PC-9 (cell line): ENCODE results near the gene DNMT3A. TPM values are rescaled to one million over a fixed set of nuclear protein-coding genes. Genes with fewer than 3 reads are reported as not detected.
A peak's percentile ranks its signal among the peaks of the same experiment; 100 is the strongest.

ENCODE experiments used
- BruUV-seq: library from RNA; stranded (reverse); fragments of 400-500 nt; replicated peaks from 2 replicates; lab custom pipeline; 2021; lab: Mats Ljungman, UMichigan
- CTCF ChIA-PET: fragments of 300-600 bp; sonication (Branson Sonifier 250); formaldehyde crosslinking; loops from one replicate; lab custom pipeline; 2022; ENCODE audit warnings: antibody characterized with exemption; lab: Charles Lee
- POLR2A ChIA-PET: fragments of 300-600 bp; sonication (Branson Sonifier 250); formaldehyde crosslinking; loops from one replicate; lab custom pipeline; 2022; ENCODE audit warnings: antibody characterized with exemption; ENCODE audit not compliant: unreplicated experiment; lab: Charles Lee
- DNase-seq, 2 experiments: peaks; one replicate each; pipeline versions ENCODE4 v3.0.0 to v3.0.0-alpha.2; 2015 to 2022; ENCODE audit warnings: mixed read lengths in 1 of 2
- H2AFZ ChIP-seq: fragments of 200-600 bp; sonication (generic); 2 replicates; pipeline ENCODE4 v1.8.1; 2017; ENCODE audit warnings: antibody characterized with exemption
- H3F3A ChIP-seq: fragments of 200-600 bp; sonication (generic); 2 replicates; pipeline ENCODE4 v1.8.1; 2017; ENCODE audit warnings: antibody characterized with exemption, mild to moderate bottlenecking, low read depth; ENCODE audit not compliant: insufficient read depth
- H3K27ac ChIP-seq: fragments of 200-600 bp; sonication (generic); 2 replicates; pipeline ENCODE4 v1.6.1; 2016; ENCODE audit warnings: mixed run types
- H3K27me3 ChIP-seq: fragments of 200-600 bp; sonication (generic); 2 replicates; pipeline ENCODE4 v1.6.1; 2016; ENCODE audit warnings: low read depth, mixed run types; ENCODE audit not compliant: insufficient read depth
- H3K36me3 ChIP-seq: fragments of 200-600 bp; sonication (generic); 2 replicates; pipeline ENCODE4 v1.6.1; 2016; ENCODE audit warnings: low read depth, mixed run types
- H3K4me1 ChIP-seq: fragments of 200-600 bp; sonication (generic); replicated peaks from 2 replicates; pipeline ENCODE4 v1.6.1; 2016; ENCODE audit warnings: mixed run types; ENCODE audit not compliant: insufficient read depth
- H3K4me2 ChIP-seq: fragments of 200-600 bp; sonication (generic); 2 replicates; pipeline ENCODE4 v1.6.1; 2017; ENCODE audit warnings: mixed run types
- H3K4me3 ChIP-seq: fragments of 200-600 bp; sonication (generic); 2 replicates; pipeline ENCODE4 v1.6.1; 2016; ENCODE audit warnings: mixed run types
- H3K79me2 ChIP-seq: fragments of 200-600 bp; sonication (generic); 2 replicates; pipeline ENCODE4 v1.6.1; 2017; ENCODE audit warnings: low read depth, mixed run types
- H3K9me2 ChIP-seq: fragments of 200-600 bp; sonication (generic); 2 replicates; pipeline ENCODE4 v1.8.1; 2017; ENCODE audit warnings: mild to moderate bottlenecking; ENCODE audit not compliant: insufficient read depth
- H3K9me3 ChIP-seq: fragments of 200-600 bp; sonication (generic); 2 replicates; pipeline ENCODE4 v1.8.1; 2016; ENCODE audit warnings: low read depth; ENCODE audit not compliant: insufficient read depth
- H4K20me1 ChIP-seq: fragments of 200-600 bp; sonication (generic); 2 replicates; pipeline ENCODE4 v1.8.1; 2017; ENCODE audit not compliant: insufficient read depth
- CTCF ChIP-seq: fragments of 200-600 bp; sonication (generic); conservative IDR thresholded peaks from 2 replicates; pipeline ENCODE4 v1.6.1; 2017; ENCODE audit warnings: mixed run types, antibody characterized with exemption, mild to moderate bottlenecking, moderate library complexity
- EZH2 ChIP-seq: fragments of 200-600 bp; sonication (generic); IDR thresholded peaks from 2 replicates; pipeline ENCODE4 v1.8.0; 2017; ENCODE audit warnings: antibody characterized with exemption, low read depth
- intact Hi-C: fragments of 100-400 bp; cut with micrococcal nuclease; formaldehyde crosslinking; loops from one replicate; pipeline ENCODE4 v1.10.0; 2022; ENCODE audit not compliant: unreplicated experiment
- total RNA-seq: library from RNA; stranded (reverse); gene quantifications from 2 replicates; pipeline ENCODE4 v1.2.3, GENCODE V29; 2021

Gene DNMT3A
- total RNA-seq, 1 experiment from 2014 or later: 38.9 TPM

GRCh38 chr2:25365241-25365640, 23.5 kb upstream of the DNMT3A start:
- Histone ChIP-seq H3K4me1 (0 out of 2 replicates have a peak, but pooled peaks cover 7% of the 10 kb centered on the region), H4K20me1 (no peaks in the 10 kb centered on the region), H3K4me2 (no peak overlapping the region), H3F3A (0 out of 2 replicates have a peak, but pooled peaks cover 11% of the 10 kb centered on the region), H3K9me3 (no peaks in the 10 kb centered on the region), H2AFZ (no peak overlapping the region), H3K4me3 (no peak overlapping the region), H3K79me2 (no peaks in the 10 kb centered on the region), H3K9me2 (no peaks in the 10 kb centered on the region), H3K36me3 (no peaks in the 10 kb centered on the region), H3K27me3 (no peaks in the 10 kb centered on the region), H3K27ac (no peak overlapping the region)
- ChIA-PET CTCF (interaction anchor here (0.7 to 1.1 kb wide), 3 partner anchors 11 to 990 kb away, joined by 3 to 10 read pairs (median 6); no protein-coding TSS in a partner anchor), POLR2A (no interaction called here)
- intact Hi-C loops: no loop called here
- no peak for DNase-seq
- BruUV-seq: no TSS peak
- TF ChIP-seq EZH2: no peak

GRCh38 chr2:25363733-25364132, 22.0 kb upstream of the DNMT3A start:
- H3K27ac ChIP-seq: no peak overlapping the region
- intact Hi-C loops: loop anchor here (5.0 kb wide), 1 partner anchor 159 kb away; no protein-coding TSS in a partner anchor
- no peaks in the 10 kb centered on the region for H3K9me2 ChIP-seq
- H3K4me3 ChIP-seq: no peak overlapping the region
- no TSS peak for BruUV-seq
- ChIA-PET POLR2A (interaction anchor here (0.5 kb wide), 1 partner anchor 13 kb away, joined by 4 read pairs; no protein-coding TSS in a partner anchor), CTCF (no interaction called here)
- H3K4me2 ChIP-seq: no peak overlapping the region
- H3K27me3 ChIP-seq: no peaks in the 10 kb centered on the region
- H3K36me3 ChIP-seq: no peaks in the 10 kb centered on the region
- H3K4me1 ChIP-seq: 0 out of 2 replicates have a peak, but pooled peaks cover 7% of the 10 kb centered on the region
- H3K9me3 ChIP-seq: no peaks in the 10 kb centered on the region
- no peaks in the 10 kb centered on the region for H3K79me2 ChIP-seq
- no peak overlapping the region for H2AFZ ChIP-seq
- DNase-seq: no peak
- TF ChIP-seq EZH2 (no peak), CTCF (no peak)
- H3F3A ChIP-seq: 0 out of 2 replicates have a peak, but pooled peaks cover 11% of the 10 kb centered on the region
- no peaks in the 10 kb centered on the region for H4K20me1 ChIP-seq

GRCh38 chr2:25362434-25363145, 20.9 kb upstream of the DNMT3A start:
- POLR2A ChIA-PET: interaction anchor here (0.7 kb wide), 1 partner anchor 195 kb away, joined by 5 read pairs; no protein-coding TSS in a partner anchor
- no peak overlapping the region for H3K27ac ChIP-seq

More at GRCh38 chr2:25362434-25363145, 20.9 kb upstream of the DNMT3A start:
- peak overlapping the region; percentile 55 for H3K4me3 ChIP-seq
- no TSS peak for BruUV-seq
- peak overlapping the region; percentile 75 for H2AFZ ChIP-seq
- no peaks in the 10 kb centered on the region for H3K36me3 ChIP-seq
- no peaks in the 10 kb centered on the region for H3K27me3 ChIP-seq
- H3K4me1 ChIP-seq: 0 out of 2 replicates have a peak, but pooled peaks cover 7% of the 10 kb centered on the region
- H3K9me2 ChIP-seq: no peaks in the 10 kb centered on the region
- no peaks in the 10 kb centered on the region for H3K9me3 ChIP-seq
- CTCF ChIA-PET: interaction anchor here (0.6 to 1.5 kb wide), 13 partner anchors 9 to 1297 kb away, joined by 3 to 19 read pairs (median 5); partner anchors contain the start of gene DNMT3A
- H4K20me1 ChIP-seq: no peaks in the 10 kb centered on the region
- H3K79me2 ChIP-seq: no peaks in the 10 kb centered on the region
- DNase-seq: peak in 1 of 2 experiments; percentile 19
- intact Hi-C loops: loop anchor here (5.0 kb wide), 1 partner anchor 160 kb away; no protein-coding TSS in a partner anchor
- H3F3A ChIP-seq: 0 out of 2 replicates have a peak, but pooled peaks cover 5% of the 10 kb centered on the region
- no peak for TF ChIP-seq CTCF
- TF ChIP-seq EZH2: no peak
- peak overlapping the region; percentile 87 for H3K4me2 ChIP-seq
